ACC112 (cell line): Measurements from ENCODE around the gene FAM83D.
A peak's percentile ranks its signal among the peaks of the same experiment; 100 is the strongest.

Experiments used
- H2AFZ ChIP-seq: fragments of 200-600 bp; sonication (generic); one replicate; pipeline ENCODE4 v1.6.0; 2017; ENCODE audit warnings: antibody characterized with exemption, low read length; ENCODE audit not compliant: unreplicated experiment
- H3K27ac ChIP-seq: fragments of 200-600 bp; sonication (generic); 2 replicates; pipeline ENCODE4 v1.5.1; 2014; ENCODE audit warnings: low read depth, mild to moderate bottlenecking, antibody characterized with exemption, low read length, moderate library complexity
- H3K27me3 ChIP-seq: fragments of 200-600 bp; sonication (generic); 2 replicates; pipeline ENCODE4 v1.6.1; 2014; ENCODE audit warnings: mild to moderate bottlenecking, antibody characterized with exemption, low read length, moderate library complexity, mixed read lengths; ENCODE audit not compliant: insufficient read depth
- H3K36me3 ChIP-seq: fragments of 200-600 bp; sonication (generic); 2 replicates; pipeline ENCODE4 v1.6.1; 2016; ENCODE audit warnings: mild to moderate bottlenecking, antibody characterized with exemption, low read length, moderate library complexity, mixed read lengths; ENCODE audit not compliant: insufficient read depth
- H3K4me1 ChIP-seq: fragments of 200-600 bp; sonication (generic); one replicate; pipeline ENCODE4 v1.6.1; 2016; ENCODE audit warnings: low read length, mixed read lengths; ENCODE audit not compliant: insufficient read depth, unreplicated experiment, control insufficient read depth
- H3K4me3 ChIP-seq: fragments of 200-600 bp; sonication (generic); 2 replicates; pipeline ENCODE4 v1.5.1; 2014; ENCODE audit warnings: mild to moderate bottlenecking, low read depth, low read length
- H3K79me2 ChIP-seq: fragments of 200-600 bp; sonication (generic); one replicate; pipeline ENCODE4 v1.6.0; 2016; ENCODE audit warnings: low read length; ENCODE audit not compliant: control insufficient read depth, unreplicated experiment, insufficient read depth

Gene FAM83D

GRCh38 chr20:38935967-38936407, 9.8 kb downstream of the FAM83D start:
- Histone ChIP-seq H3K79me2 (peaks cover 99% of the 10 kb centered on the region), H2AFZ (no peak overlapping the region), H3K36me3 (0 out of 2 replicates have a peak, but pooled peaks cover 4% of the 10 kb centered on the region), H3K4me3 (no peak overlapping the region), H3K27ac (peak overlapping the region; percentile 30; the same call in 1 of the 2 replicates), H3K4me1 (peaks cover 36% of the 10 kb centered on the region), H3K27me3 (no peaks in the 10 kb centered on the region)

GRCh38 chr20:38937000-38937399, 10.8 kb downstream of the FAM83D start:
- H3K36me3 ChIP-seq: 0 out of 2 replicates have a peak, but pooled peaks cover 4% of the 10 kb centered on the region

GRCh38 chr20:38937978-38938473, 11.8 kb downstream of the FAM83D start:
- peaks cover 97% of the 10 kb centered on the region for H3K79me2 ChIP-seq
- no peaks in the 10 kb centered on the region for H3K27me3 ChIP-seq
- 0 out of 2 replicates have a peak, but pooled peaks cover 4% of the 10 kb centered on the region for H3K36me3 ChIP-seq
- no peak overlapping the region for H3K27ac ChIP-seq
- H2AFZ ChIP-seq: no peak overlapping the region
- H3K4me3 ChIP-seq: no peak overlapping the region
- peaks cover 15% of the 10 kb centered on the region for H3K4me1 ChIP-seq

More at GRCh38 chr20:38937000-38937399, 10.8 kb downstream of the FAM83D start:
- H3K4me3 ChIP-seq: no peak overlapping the region
- H3K27ac ChIP-seq: no peak overlapping the region
- peaks cover 99% of the 10 kb centered on the region for H3K79me2 ChIP-seq
- H3K4me1 ChIP-seq: peaks cover 25% of the 10 kb centered on the region
- H3K27me3 ChIP-seq: no peaks in the 10 kb centered on the region
- no peak overlapping the region for H2AFZ ChIP-seq

- Histone ChIP-seq H3K79me2 (peaks cover 85% of the 10 kb centered on the region), H3K27ac (no peak overlapping the region), H3K4me1 (peaks cover 9% of the 10 kb centered on the region), H3K4me3 (no peak overlapping the region), H3K27me3 (no peaks in the 10 kb centered on the region), H3K36me3 (0 out of 2 replicates have a peak, but pooled peaks cover 4% of the 10 kb centered on the region), H2AFZ (no peak overlapping the region)
Observed at GRCh38 chr20:38939686-38940085, 13.5 kb downstream of the FAM83D start.

GRCh38 chr20:38940644-38941043, 14.4 kb downstream of the FAM83D start:
- H2AFZ ChIP-seq: no peak overlapping the region
- no peak overlapping the region for H3K27ac ChIP-seq
- H3K4me3 ChIP-seq: no peak overlapping the region
- H3K79me2 ChIP-seq: peaks cover 76% of the 10 kb centered on the region
- peaks cover 6% of the 10 kb centered on the region for H3K4me1 ChIP-seq
- no peaks in the 10 kb centered on the region for H3K27me3 ChIP-seq
- peaks cover 6% of the 10 kb centered on the region; the same call in 1 of the 2 replicates for H3K36me3 ChIP-seq

- Histone ChIP-seq H3K36me3 (peaks cover 11% of the 10 kb centered on the region; the same call in 1 of the 2 replicates), H3K4me3 (no peak overlapping the region)
Observed at GRCh38 chr20:38941726-38942389, 15.6 kb downstream of the FAM83D start.

GRCh38 chr20:38945012-38945411, 18.8 kb downstream of the FAM83D start:
- peaks cover 34% of the 10 kb centered on the region for H3K79me2 ChIP-seq
- H3K36me3 ChIP-seq: peaks cover 14% of the 10 kb centered on the region

More at GRCh38 chr20:38941726-38942389, 15.6 kb downstream of the FAM83D start:
- Histone ChIP-seq H3K27ac (no peak overlapping the region), H3K27me3 (no peaks in the 10 kb centered on the region), H3K79me2 (peaks cover 64% of the 10 kb centered on the region), H2AFZ (no peak overlapping the region), H3K4me1 (no peaks in the 10 kb centered on the region)

GRCh38 chr20:38946836-38947235, 20.6 kb downstream of the FAM83D start:
- Histone ChIP-seq H3K36me3 (peaks cover 22% of the 10 kb centered on the region), H3K4me1 (no peaks in the 10 kb centered on the region), H3K27ac (no peak overlapping the region)

More at GRCh38 chr20:38945012-38945411, 18.8 kb downstream of the FAM83D start:
- Histone ChIP-seq H3K4me1 (no peaks in the 10 kb centered on the region), H3K4me3 (no peak overlapping the region), H3K27ac (no peak overlapping the region), H2AFZ (no peak overlapping the region), H3K27me3 (no peaks in the 10 kb centered on the region)

GRCh38 chr20:38947931-38948362, 21.7 kb downstream of the FAM83D start:
- Histone ChIP-seq H3K36me3 (peaks cover 28% of the 10 kb centered on the region), H3K79me2 (peaks cover 8% of the 10 kb centered on the region), H3K27me3 (no peaks in the 10 kb centered on the region), H3K4me1 (no peaks in the 10 kb centered on the region), H2AFZ (no peak overlapping the region), H3K4me3 (no peak overlapping the region), H3K27ac (no peak overlapping the region)

More at GRCh38 chr20:38946836-38947235, 20.6 kb downstream of the FAM83D start:
- Histone ChIP-seq H2AFZ (no peak overlapping the region), H3K4me3 (no peak overlapping the region), H3K79me2 (peaks cover 18% of the 10 kb centered on the region), H3K27me3 (no peaks in the 10 kb centered on the region)

- Histone ChIP-seq H3K36me3 (peaks cover 30% of the 10 kb centered on the region), H3K79me2 (peaks cover 4% of the 10 kb centered on the region), H2AFZ (no peak overlapping the region)
Observed at GRCh38 chr20:38950254-38950653, 24.0 kb downstream of the FAM83D start.

GRCh38 chr20:38951611-38952010, 25.4 kb downstream of the FAM83D start:
- no peak overlapping the region for H2AFZ ChIP-seq
- H3K4me3 ChIP-seq: no peak overlapping the region
- H3K27ac ChIP-seq: no peak overlapping the region
- H3K27me3 ChIP-seq: no peaks in the 10 kb centered on the region
- peaks cover 29% of the 10 kb centered on the region for H3K36me3 ChIP-seq
- peaks cover 4% of the 10 kb centered on the region for H3K79me2 ChIP-seq
- H3K4me1 ChIP-seq: no peaks in the 10 kb centered on the region

More at GRCh38 chr20:38950254-38950653, 24.0 kb downstream of the FAM83D start:
- Histone ChIP-seq H3K27me3 (no peaks in the 10 kb centered on the region), H3K4me1 (no peaks in the 10 kb centered on the region), H3K27ac (no peak overlapping the region), H3K4me3 (no peak overlapping the region)
